WTC11 (cell line): ENCODE results near the gene EN2. TPM values are rescaled to one million over a fixed set of nuclear protein-coding genes. Genes with fewer than 3 reads are reported as not detected.
A peak's percentile ranks its signal among the peaks of the same experiment; 100 is the strongest.

Experiments
- ATAC-seq: fragments of 200-7000 bp; cut with Tn5 transposase; 2 replicates; pipeline ENCODE4 v1.10.0; 2021; ENCODE audit warnings: mild to moderate bottlenecking, moderate library complexity
- CTCF ChIA-PET: fragments of 300-600 bp; sonication (Branson Sonifier 250); formaldehyde crosslinking; loops from one replicate; lab custom pipeline; 2021; ENCODE audit warnings: antibody characterized with exemption; lab: Charles Lee
- POLR2A ChIA-PET: fragments of 350-600 bp; sonication (Branson Sonifier 250); formaldehyde crosslinking; loops from one replicate; lab custom pipeline; 2021; ENCODE audit warnings: antibody characterized with exemption; lab: Charles Lee
- DNase-seq: peaks from one replicate; pipeline ENCODE4 v3.0.0; 2021; ENCODE audit warnings: low spot score
- H3K27ac Mint-ChIP-seq: 2 replicates; pipeline ENCODE4 v1.8.0; 2021; ENCODE audit warnings: mixed read lengths
- H3K27me3 Mint-ChIP-seq: 2 replicates; pipeline ENCODE4 v1.8.0; 2021; ENCODE audit warnings: low read depth, mild to moderate bottlenecking, moderate library complexity, mixed read lengths
- H3K36me3 Mint-ChIP-seq: 2 replicates; pipeline ENCODE4 v1.8.0; 2021; ENCODE audit warnings: mixed read lengths
- H3K4me1 Mint-ChIP-seq: 2 replicates; pipeline ENCODE4 v1.8.0; 2022; ENCODE audit warnings: mixed read lengths
- H3K4me3 Mint-ChIP-seq: 2 replicates; pipeline ENCODE4 v1.8.0; 2021; ENCODE audit warnings: mild to moderate bottlenecking, moderate library complexity, mixed read lengths
- H3K9me3 Mint-ChIP-seq: 2 replicates; pipeline ENCODE4 v1.8.0; 2021; ENCODE audit warnings: mixed read lengths
- CBFB ChIP-seq: sonication (generic); formaldehyde crosslinking; IDR thresholded peaks from 2 replicates; pipeline ENCODE4 v1.8.1; 2022; ENCODE audit warnings: mild to moderate bottlenecking, low read depth, missing genetic modification reagents
- EMX1 ChIP-seq: fragments of 250-450 bp; sonication (Bioruptor Pico); IDR thresholded peaks from 2 replicates; pipeline ENCODE4 v1.8.0; 2021; ENCODE audit warnings: mild to moderate bottlenecking
- ESRRA ChIP-seq: sonication (generic); formaldehyde crosslinking; IDR thresholded peaks from 2 replicates; pipeline ENCODE4 v1.8.1; 2022; ENCODE audit warnings: mild to moderate bottlenecking, missing genetic modification reagents, borderline replicate concordance
- KAT7 ChIP-seq: sonication (generic); formaldehyde crosslinking; IDR thresholded peaks from 2 replicates; pipeline ENCODE4 v1.8.1; 2023; ENCODE audit warnings: missing genetic modification reagents, mild to moderate bottlenecking, borderline replicate concordance
- MXD4 ChIP-seq: fragments of 250-450 bp; sonication (Bioruptor Pico); IDR thresholded peaks from 2 replicates; pipeline ENCODE4 v1.8.0; 2021; ENCODE audit warnings: mild to moderate bottlenecking, moderate library complexity, borderline replicate concordance
- NFE2L1 ChIP-seq: sonication (generic); formaldehyde crosslinking; IDR thresholded peaks from 2 replicates; pipeline ENCODE4 v1.8.1; 2023; ENCODE audit warnings: missing genetic modification reagents
- NR2C2 ChIP-seq: sonication (generic); formaldehyde crosslinking; IDR thresholded peaks from 2 replicates; pipeline ENCODE4 v1.8.0; 2022; ENCODE audit warnings: mild to moderate bottlenecking, missing genetic modification reagents
- OVOL2 ChIP-seq: fragments of 250-450 bp; sonication (Bioruptor Pico); IDR thresholded peaks from 2 replicates; pipeline ENCODE4 v1.9.0; 2021; ENCODE audit warnings: mild to moderate bottlenecking, borderline replicate concordance
- RELA ChIP-seq: sonication (generic); formaldehyde crosslinking; IDR thresholded peaks from 2 replicates; pipeline ENCODE4 v1.8.1; 2022; ENCODE audit warnings: missing genetic modification reagents, mild to moderate bottlenecking, borderline replicate concordance
- TEAD1 ChIP-seq: sonication (generic); formaldehyde crosslinking; IDR thresholded peaks from 2 replicates; pipeline ENCODE4 v1.8.0; 2022; ENCODE audit warnings: mild to moderate bottlenecking, missing genetic modification reagents
- ZBTB21 ChIP-seq: sonication (generic); formaldehyde crosslinking; IDR thresholded peaks from 2 replicates; pipeline ENCODE4 v1.8.1; 2023; ENCODE audit warnings: mild to moderate bottlenecking, missing genetic modification reagents, borderline replicate concordance
- ZNF396 ChIP-seq: fragments of 250-450 bp; sonication (Bioruptor Pico); IDR thresholded peaks from 2 replicates; pipeline ENCODE4 v1.8.0; 2021; ENCODE audit warnings: mild to moderate bottlenecking, moderate library complexity, borderline replicate concordance
- total RNA-seq: library from RNA; stranded (reverse); gene quantifications from 3 replicates; pipeline ENCODE4 v1.2.3, GENCODE V29; 2021
- TF ChIP-seq, protein P1 (sequence below): fragments of 250-450 bp; sonication (Bioruptor Pico); IDR thresholded peaks from 2 replicates; pipeline ENCODE4 v1.9.0; 2021; ENCODE audit warnings: mild to moderate bottlenecking, borderline replicate concordance
- TF ChIP-seq, protein P2 (sequence below): sonication (generic); formaldehyde crosslinking; IDR thresholded peaks from 2 replicates; pipeline ENCODE4 v1.8.1; 2023; ENCODE audit warnings: mild to moderate bottlenecking, missing genetic modification reagents
- TF ChIP-seq, protein P3 (sequence below): fragments of 250-450 bp; sonication (Bioruptor Pico); IDR thresholded peaks from 2 replicates; pipeline ENCODE4 v1.9.0; 2021; ENCODE audit warnings: mild to moderate bottlenecking
- TF ChIP-seq, protein P4 (sequence below): sonication (generic); formaldehyde crosslinking; IDR thresholded peaks from 2 replicates; pipeline ENCODE4 v1.8.1; 2023; ENCODE audit warnings: mild to moderate bottlenecking, missing genetic modification reagents, moderate library complexity
- TF ChIP-seq, protein P5 (sequence below): sonication (generic); formaldehyde crosslinking; IDR thresholded peaks from 2 replicates; pipeline ENCODE4 v1.8.1; 2023; ENCODE audit warnings: mild to moderate bottlenecking, missing genetic modification reagents, borderline replicate concordance

Gene EN2
- total RNA-seq, 1 experiment from 2014 or later, result not detected

DNA sequence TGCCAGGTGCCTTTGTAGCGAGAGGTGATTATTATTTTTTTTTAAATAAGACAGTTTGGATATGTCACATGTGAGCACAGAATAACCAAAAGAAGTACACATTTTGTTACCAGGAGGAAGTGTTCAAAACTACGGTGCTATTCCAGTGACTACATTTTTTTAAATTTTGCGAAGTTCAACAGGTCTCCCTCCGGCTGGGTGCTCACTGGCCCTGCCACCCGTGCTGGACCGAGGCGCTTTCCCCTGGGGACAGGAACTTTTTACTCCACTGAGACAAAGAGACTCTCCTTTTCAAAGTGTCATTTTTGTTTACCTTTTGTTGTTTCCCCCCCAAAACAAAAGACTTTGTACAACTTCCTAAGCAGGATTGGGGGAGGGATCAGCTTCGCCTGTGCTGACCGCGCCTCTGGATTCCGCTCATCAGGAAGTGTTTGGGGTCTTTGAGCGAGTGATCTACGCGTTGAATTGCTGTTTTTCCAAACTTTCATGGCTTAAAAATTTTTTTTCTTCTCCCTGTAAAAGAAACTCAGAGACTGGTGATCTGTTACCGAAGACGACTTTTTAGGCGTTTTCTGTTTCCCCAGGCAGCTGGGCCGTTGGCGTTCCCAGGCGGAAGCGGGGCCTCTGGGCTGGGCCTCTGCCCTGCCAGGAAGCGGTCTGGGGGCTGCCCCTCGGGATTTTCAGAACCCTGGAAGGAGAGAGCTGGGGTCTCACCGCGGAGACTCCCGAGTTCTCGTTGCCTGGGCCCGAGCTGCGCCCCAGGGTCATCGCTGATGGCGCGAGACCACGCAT is 7.2 kb downstream of the EN2 start:
- POLR2A ChIA-PET, result no interaction called here
- CTCF ChIA-PET, result no interaction called here
- peaks cover 21% of the 10 kb centered on the region for H3K4me1 Mint-ChIP-seq
- TF ChIP-seq ZNF396 (CRISPR knock-in tag) (no peak), TEAD1 (CRISPR knock-in tag) (no peak), NR2C2 (CRISPR knock-in tag) (no peak), CBFB (no peak), MXD4 (CRISPR knock-in tag) (no peak), EMX1 (CRISPR knock-in tag) (no peak), ZBTB21 (CRISPR knock-in tag) (no peak), OVOL2 (CRISPR knock-in tag) (no peak), ESRRA (no peak), RELA (CRISPR knock-in tag) (no peak), KAT7 (no peak), NFE2L1 (CRISPR knock-in tag) (no peak)
- TF ChIP-seq, protein P1, sequence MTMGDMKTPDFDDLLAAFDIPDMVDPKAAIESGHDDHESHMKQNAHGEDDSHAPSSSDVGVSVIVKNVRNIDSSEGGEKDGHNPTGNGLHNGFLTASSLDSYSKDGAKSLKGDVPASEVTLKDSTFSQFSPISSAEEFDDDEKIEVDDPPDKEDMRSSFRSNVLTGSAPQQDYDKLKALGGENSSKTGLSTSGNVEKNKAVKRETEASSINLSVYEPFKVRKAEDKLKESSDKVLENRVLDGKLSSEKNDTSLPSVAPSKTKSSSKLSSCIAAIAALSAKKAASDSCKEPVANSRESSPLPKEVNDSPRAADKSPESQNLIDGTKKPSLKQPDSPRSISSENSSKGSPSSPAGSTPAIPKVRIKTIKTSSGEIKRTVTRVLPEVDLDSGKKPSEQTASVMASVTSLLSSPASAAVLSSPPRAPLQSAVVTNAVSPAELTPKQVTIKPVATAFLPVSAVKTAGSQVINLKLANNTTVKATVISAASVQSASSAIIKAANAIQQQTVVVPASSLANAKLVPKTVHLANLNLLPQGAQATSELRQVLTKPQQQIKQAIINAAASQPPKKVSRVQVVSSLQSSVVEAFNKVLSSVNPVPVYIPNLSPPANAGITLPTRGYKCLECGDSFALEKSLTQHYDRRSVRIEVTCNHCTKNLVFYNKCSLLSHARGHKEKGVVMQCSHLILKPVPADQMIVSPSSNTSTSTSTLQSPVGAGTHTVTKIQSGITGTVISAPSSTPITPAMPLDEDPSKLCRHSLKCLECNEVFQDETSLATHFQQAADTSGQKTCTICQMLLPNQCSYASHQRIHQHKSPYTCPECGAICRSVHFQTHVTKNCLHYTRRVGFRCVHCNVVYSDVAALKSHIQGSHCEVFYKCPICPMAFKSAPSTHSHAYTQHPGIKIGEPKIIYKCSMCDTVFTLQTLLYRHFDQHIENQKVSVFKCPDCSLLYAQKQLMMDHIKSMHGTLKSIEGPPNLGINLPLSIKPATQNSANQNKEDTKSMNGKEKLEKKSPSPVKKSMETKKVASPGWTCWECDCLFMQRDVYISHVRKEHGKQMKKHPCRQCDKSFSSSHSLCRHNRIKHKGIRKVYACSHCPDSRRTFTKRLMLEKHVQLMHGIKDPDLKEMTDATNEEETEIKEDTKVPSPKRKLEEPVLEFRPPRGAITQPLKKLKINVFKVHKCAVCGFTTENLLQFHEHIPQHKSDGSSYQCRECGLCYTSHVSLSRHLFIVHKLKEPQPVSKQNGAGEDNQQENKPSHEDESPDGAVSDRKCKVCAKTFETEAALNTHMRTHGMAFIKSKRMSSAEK (CRISPR knock-in tag), result no peak
- TF ChIP-seq, protein P2, sequence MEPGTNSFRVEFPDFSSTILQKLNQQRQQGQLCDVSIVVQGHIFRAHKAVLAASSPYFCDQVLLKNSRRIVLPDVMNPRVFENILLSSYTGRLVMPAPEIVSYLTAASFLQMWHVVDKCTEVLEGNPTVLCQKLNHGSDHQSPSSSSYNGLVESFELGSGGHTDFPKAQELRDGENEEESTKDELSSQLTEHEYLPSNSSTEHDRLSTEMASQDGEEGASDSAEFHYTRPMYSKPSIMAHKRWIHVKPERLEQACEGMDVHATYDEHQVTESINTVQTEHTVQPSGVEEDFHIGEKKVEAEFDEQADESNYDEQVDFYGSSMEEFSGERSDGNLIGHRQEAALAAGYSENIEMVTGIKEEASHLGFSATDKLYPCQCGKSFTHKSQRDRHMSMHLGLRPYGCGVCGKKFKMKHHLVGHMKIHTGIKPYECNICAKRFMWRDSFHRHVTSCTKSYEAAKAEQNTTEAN, result no peak
- TF ChIP-seq, protein P3, sequence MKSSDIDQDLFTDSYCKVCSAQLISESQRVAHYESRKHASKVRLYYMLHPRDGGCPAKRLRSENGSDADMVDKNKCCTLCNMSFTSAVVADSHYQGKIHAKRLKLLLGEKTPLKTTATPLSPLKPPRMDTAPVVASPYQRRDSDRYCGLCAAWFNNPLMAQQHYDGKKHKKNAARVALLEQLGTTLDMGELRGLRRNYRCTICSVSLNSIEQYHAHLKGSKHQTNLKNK (CRISPR knock-in tag), result no peak
- TF ChIP-seq, protein P4, sequence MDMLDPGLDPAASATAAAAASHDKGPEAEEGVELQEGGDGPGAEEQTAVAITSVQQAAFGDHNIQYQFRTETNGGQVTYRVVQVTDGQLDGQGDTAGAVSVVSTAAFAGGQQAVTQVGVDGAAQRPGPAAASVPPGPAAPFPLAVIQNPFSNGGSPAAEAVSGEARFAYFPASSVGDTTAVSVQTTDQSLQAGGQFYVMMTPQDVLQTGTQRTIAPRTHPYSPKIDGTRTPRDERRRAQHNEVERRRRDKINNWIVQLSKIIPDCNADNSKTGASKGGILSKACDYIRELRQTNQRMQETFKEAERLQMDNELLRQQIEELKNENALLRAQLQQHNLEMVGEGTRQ (CRISPR knock-in tag), result no peak
- TF ChIP-seq, protein P5, sequence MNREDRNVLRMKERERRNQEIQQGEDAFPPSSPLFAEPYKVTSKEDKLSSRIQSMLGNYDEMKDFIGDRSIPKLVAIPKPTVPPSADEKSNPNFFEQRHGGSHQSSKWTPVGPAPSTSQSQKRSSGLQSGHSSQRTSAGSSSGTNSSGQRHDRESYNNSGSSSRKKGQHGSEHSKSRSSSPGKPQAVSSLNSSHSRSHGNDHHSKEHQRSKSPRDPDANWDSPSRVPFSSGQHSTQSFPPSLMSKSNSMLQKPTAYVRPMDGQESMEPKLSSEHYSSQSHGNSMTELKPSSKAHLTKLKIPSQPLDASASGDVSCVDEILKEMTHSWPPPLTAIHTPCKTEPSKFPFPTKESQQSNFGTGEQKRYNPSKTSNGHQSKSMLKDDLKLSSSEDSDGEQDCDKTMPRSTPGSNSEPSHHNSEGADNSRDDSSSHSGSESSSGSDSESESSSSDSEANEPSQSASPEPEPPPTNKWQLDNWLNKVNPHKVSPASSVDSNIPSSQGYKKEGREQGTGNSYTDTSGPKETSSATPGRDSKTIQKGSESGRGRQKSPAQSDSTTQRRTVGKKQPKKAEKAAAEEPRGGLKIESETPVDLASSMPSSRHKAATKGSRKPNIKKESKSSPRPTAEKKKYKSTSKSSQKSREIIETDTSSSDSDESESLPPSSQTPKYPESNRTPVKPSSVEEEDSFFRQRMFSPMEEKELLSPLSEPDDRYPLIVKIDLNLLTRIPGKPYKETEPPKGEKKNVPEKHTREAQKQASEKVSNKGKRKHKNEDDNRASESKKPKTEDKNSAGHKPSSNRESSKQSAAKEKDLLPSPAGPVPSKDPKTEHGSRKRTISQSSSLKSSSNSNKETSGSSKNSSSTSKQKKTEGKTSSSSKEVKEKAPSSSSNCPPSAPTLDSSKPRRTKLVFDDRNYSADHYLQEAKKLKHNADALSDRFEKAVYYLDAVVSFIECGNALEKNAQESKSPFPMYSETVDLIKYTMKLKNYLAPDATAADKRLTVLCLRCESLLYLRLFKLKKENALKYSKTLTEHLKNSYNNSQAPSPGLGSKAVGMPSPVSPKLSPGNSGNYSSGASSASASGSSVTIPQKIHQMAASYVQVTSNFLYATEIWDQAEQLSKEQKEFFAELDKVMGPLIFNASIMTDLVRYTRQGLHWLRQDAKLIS (CRISPR knock-in tag), result no peak
- TF ChIP-seq, all 79 proteins: peak for 0
- Mint-ChIP-seq H3K4me3 (peak overlapping the region; percentile 63), H3K36me3 (no peaks in the 10 kb centered on the region), H3K27me3 (peaks cover 100% of the 10 kb centered on the region), H3K9me3 (no peaks in the 10 kb centered on the region), H3K27ac (no peak overlapping the region)
- no peak for DNase-seq
- no peak for ATAC-seq
